ENCODE measurements around the gene FAM177A1.
"Not testable (repeated sequence)": the region's sequence is repeated elsewhere in the genome, so short reads cannot be mapped to it uniquely, and the experiment has no call there.

Gene FAM177A1

GRCh38 chr14:35043046-35043445 is 3.0 kb upstream of the FAM177A1 start:
- H3K27me3 Mint-ChIP-seq, result no peaks in the 10 kb centered on the region
- H3K9me3 Mint-ChIP-seq, result no peaks in the 10 kb centered on the region
- no peak for ATAC-seq (replicated peaks; ENCODE audit: extremely low read depth, poor library complexity, severe bottlenecking)
- DNase-seq (ENCODE audit: low spot score in 2 of 2), result no peak
- peaks cover 23% of the 10 kb centered on the region for H3K4me1 Mint-ChIP-seq
- peaks cover 16% of the 10 kb centered on the region for H3K36me3 Mint-ChIP-seq (ENCODE audit: insufficient read depth)
- H3K4me3 Mint-ChIP-seq, result no peak overlapping the region
- peak overlapping the region; percentile 63 for H3K27ac Mint-ChIP-seq (ENCODE audit: low read depth)

DNA sequence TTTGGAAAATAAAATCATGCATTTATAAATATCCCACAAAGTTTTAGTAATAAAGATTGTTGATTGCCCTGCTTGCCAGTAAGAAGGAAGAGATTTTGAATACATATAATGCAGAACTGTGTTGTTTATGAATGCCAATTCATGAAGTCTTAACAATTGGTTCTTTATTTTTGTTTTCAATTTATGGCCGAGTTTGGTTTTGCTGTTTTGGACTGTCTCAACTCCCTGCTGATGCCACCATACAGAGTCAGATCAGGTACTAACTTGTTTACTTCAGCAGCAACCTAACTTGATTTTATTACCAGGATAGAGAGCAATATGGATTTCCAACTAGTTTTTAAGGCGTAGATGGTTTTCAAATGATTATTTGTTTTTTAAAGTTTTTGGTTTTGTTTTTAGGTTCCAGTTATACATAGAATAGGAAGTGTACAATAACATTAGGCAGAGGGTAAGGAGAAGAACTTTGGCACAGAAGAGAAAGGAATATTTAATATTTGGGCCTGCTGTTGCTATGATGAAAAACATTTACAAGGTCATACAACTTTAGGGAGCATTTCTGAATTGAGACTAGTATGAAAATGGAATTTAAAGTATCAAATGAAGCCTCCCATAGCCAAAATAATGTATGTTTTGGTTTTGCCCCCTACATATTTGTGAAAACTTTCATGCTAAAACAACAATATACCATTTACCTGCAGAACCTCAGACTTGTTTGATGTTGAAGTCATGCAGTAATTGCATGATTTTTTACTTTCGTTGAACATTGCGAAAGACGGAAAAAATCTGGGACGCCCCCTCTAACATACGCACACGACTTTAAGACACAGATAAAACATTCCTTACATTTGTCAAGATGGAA is 904 bp upstream of the FAM177A1 start:
- no peaks in the 10 kb centered on the region for H3K27me3 Mint-ChIP-seq
- H3K9me3 Mint-ChIP-seq, result no peaks in the 10 kb centered on the region
- no peak for DNase-seq (ENCODE audit: low spot score in 2 of 2)
- H3K27ac Mint-ChIP-seq (ENCODE audit: low read depth), result peak overlapping the region; percentile 94
- peak overlapping the region; percentile 95 for H3K4me3 Mint-ChIP-seq
- no peak for ATAC-seq (replicated peaks; ENCODE audit: extremely low read depth, poor library complexity, severe bottlenecking)
- peaks cover 24% of the 10 kb centered on the region for H3K36me3 Mint-ChIP-seq (ENCODE audit: insufficient read depth)
- peaks cover 26% of the 10 kb centered on the region for H3K4me1 Mint-ChIP-seq

DNA sequence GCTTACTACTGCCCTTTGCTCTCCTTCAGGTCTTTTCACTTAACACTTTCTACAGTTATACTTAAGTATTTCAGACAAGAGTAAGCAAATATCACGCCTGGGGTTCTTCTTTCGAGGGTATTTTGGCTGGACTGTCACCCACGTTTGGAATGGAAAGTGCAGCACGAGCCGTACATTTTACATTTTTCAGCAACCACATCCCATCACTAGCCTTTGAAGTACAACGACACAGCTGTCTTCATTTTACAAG is 349 bp upstream of the FAM177A1 start:
- ATAC-seq (replicated peaks; ENCODE audit: extremely low read depth, poor library complexity, severe bottlenecking), result no peak
- peaks cover 26% of the 10 kb centered on the region for H3K36me3 Mint-ChIP-seq (ENCODE audit: insufficient read depth)
- H3K27ac Mint-ChIP-seq (ENCODE audit: low read depth), result peak overlapping the region; percentile 94
- peaks cover 26% of the 10 kb centered on the region for H3K4me1 Mint-ChIP-seq
- peak overlapping the region; percentile 95 for H3K4me3 Mint-ChIP-seq
- H3K9me3 Mint-ChIP-seq, result no peaks in the 10 kb centered on the region
- H3K27me3 Mint-ChIP-seq, result no peaks in the 10 kb centered on the region
- DNase-seq (ENCODE audit: low spot score in 2 of 2), result no peak

DNA sequence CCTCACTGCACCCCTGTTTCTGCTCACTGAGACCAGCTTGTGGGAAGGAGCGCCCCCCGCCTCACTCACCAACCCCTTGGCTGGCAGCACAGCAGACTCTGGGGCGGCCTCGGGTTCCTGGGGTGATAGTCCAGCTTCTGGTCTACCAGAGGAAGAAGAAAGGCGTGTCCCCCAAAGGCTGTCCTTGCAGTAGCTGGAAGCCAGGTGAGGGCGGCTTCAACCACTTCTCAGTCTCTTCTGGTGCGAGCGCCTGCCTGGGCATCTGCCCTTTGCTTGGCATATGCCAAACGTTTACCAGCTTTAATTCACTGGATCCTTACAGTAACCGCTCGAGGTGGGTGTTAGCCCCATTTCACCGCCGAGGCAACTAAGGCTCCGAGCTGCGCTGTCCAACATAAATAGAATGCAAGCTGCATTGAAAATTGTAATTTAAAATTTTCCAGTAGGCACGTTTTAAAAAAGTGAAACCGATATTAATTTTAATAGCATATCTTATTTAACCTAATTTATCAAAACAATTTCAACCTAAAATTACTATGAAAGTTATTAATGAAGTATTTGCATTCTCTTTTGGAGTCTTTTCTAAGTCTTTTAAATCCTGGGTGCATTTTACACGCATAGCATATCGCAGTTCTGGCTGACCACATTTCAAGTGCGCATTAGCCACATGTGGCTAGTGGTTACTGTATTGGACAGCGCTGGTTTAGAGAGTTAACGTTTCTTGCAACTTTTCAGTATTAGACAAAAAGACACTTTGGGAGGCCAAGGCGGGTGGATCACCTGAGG is 872 bp downstream of the FAM177A1 start:
- peak overlapping the region; percentile 94 for H3K27ac Mint-ChIP-seq (ENCODE audit: low read depth)
- DNase-seq (ENCODE audit: low spot score in 2 of 2) (peak in 1 of 2 donors; percentile 39), ATAC-seq (replicated peaks; ENCODE audit: extremely low read depth, poor library complexity, severe bottlenecking) (peak; percentile 1)
- H3K36me3 Mint-ChIP-seq (ENCODE audit: insufficient read depth), result peaks cover 28% of the 10 kb centered on the region
- H3K4me3 Mint-ChIP-seq, result peak overlapping the region; percentile 95
- H3K27me3 Mint-ChIP-seq, result no peaks in the 10 kb centered on the region
- H3K4me1 Mint-ChIP-seq, result peaks cover 26% of the 10 kb centered on the region
- no peaks in the 10 kb centered on the region for H3K9me3 Mint-ChIP-seq

DNA sequence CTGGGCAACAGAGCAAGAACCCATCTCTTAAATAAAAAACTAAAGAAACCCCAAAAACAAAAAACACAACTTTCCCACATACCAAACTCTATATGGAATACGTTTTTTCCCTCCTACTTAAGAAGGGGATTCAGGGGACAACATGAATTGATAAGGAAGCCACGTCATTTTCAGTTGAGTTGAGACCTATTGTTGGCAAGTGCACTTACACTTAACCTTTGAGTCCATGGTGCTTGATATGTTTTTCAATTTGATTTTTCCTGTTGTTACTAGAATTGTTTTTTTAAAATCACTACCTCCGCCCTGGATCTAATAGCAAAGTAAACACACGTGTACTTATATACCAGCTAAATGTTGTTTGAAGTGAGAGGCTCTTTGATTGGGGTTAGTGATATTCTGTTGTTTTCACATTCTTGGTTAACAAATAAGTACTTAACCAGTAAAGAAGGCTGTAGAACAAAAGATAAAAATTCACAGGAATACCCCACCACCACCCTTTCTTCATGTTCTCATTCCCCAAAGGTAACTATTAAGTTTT is 2.0 kb downstream of the FAM177A1 start:
- peak overlapping the region; percentile 95 for H3K4me3 Mint-ChIP-seq
- no peak for DNase-seq (ENCODE audit: low spot score in 2 of 2)
- H3K9me3 Mint-ChIP-seq, result no peaks in the 10 kb centered on the region
- H3K27me3 Mint-ChIP-seq, result no peaks in the 10 kb centered on the region
- H3K36me3 Mint-ChIP-seq (ENCODE audit: insufficient read depth), result peaks cover 31% of the 10 kb centered on the region
- peaks cover 26% of the 10 kb centered on the region for H3K4me1 Mint-ChIP-seq
- H3K27ac Mint-ChIP-seq (ENCODE audit: low read depth), result peak overlapping the region; percentile 94
- no peak for ATAC-seq (replicated peaks; ENCODE audit: extremely low read depth, poor library complexity, severe bottlenecking)

- ATAC-seq (replicated peaks; ENCODE audit: extremely low read depth, poor library complexity, severe bottlenecking) (no peak), DNase-seq (ENCODE audit: low spot score in 2 of 2) (no peak)
- no peaks in the 10 kb centered on the region for H3K9me3 Mint-ChIP-seq
- H3K4me3 Mint-ChIP-seq, result no peak overlapping the region
- peaks cover 17% of the 10 kb centered on the region for H3K4me1 Mint-ChIP-seq
- peaks cover 39% of the 10 kb centered on the region for H3K36me3 Mint-ChIP-seq (ENCODE audit: insufficient read depth)
- H3K27me3 Mint-ChIP-seq, result no peaks in the 10 kb centered on the region
- H3K27ac Mint-ChIP-seq (ENCODE audit: low read depth), result no peak overlapping the region
Measured at GRCh38 chr14:35050652-35051051, 4.6 kb downstream of the FAM177A1 start.

DNA sequence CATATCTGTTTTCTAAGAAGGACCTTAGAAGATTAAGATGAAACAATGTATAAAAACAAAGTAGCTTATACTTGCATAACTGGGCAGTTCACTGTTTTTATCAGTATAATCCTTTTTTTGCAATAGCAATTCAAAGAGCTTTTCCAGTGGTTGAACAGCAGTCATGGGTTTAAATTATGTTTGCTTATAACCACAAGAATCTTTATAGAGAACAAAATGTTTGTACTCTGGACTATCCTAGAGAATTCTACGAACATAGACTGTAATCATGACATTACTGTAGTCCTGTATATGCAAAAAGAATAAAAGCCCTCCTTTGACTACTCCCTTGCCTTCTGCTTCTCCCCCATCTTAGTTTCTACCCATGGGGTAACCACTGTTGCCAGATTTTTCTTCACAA is 5.7 kb downstream of the FAM177A1 start:
- no peak overlapping the region for H3K27ac Mint-ChIP-seq (ENCODE audit: low read depth)
- DNase-seq (ENCODE audit: low spot score in 2 of 2), result no peak

GRCh38 chr14:35052637-35053036 is 6.6 kb downstream of the FAM177A1 start:
- H3K4me1 Mint-ChIP-seq, result peaks cover 17% of the 10 kb centered on the region

More for the DNA sequence above, 5.7 kb downstream of the FAM177A1 start:
- Mint-ChIP-seq H3K27me3 (no peaks in the 10 kb centered on the region), H3K9me3 (no peaks in the 10 kb centered on the region), H3K4me1 (peaks cover 19% of the 10 kb centered on the region), H3K36me3 (ENCODE audit: insufficient read depth) (peaks cover 33% of the 10 kb centered on the region), H3K4me3 (no peak overlapping the region)
- no peak for ATAC-seq (replicated peaks; ENCODE audit: extremely low read depth, poor library complexity, severe bottlenecking)

DNA sequence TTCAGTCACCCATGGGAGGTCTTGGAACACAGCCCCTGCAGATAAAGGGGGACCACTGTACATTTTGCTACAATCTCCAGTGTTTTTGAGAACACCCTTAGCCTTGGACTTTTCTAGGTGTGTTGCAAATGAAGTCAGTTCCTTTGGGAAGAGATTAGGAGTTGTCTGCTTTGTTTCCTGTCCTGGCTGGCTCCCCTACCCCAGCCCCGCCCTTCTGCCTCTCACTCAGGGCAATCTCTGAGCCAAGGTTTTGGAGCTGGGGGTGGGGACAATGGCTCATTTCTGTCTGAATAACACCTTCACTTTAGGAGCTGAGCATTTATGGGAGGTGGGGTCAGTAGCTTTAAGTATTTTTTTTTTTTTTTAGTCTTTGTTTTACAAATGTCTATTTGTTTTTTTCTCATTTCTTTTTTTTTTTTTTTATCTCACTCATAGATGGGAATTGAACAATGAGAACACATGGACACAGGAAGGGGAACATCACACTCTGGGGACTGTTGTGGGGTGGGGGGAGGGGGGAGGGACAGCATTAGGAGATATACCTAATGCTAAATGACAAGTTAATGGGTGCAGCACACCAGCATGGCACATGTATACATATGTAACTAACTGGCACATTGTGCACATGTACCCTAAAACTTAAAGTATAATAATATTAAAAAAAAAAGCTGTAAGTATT is 15.2 kb downstream of the FAM177A1 start:
- not testable (repeated sequence) for H3K4me1 Mint-ChIP-seq; DNase-seq (ENCODE audit: low spot score in 2 of 2)
- H3K36me3 Mint-ChIP-seq (ENCODE audit: insufficient read depth), result peaks cover 36% of the 10 kb centered on the region

More at GRCh38 chr14:35052637-35053036, 6.6 kb downstream of the FAM177A1 start:
- no peaks in the 10 kb centered on the region for H3K9me3 Mint-ChIP-seq
- no peaks in the 10 kb centered on the region for H3K27me3 Mint-ChIP-seq
- no peak for ATAC-seq (replicated peaks; ENCODE audit: extremely low read depth, poor library complexity, severe bottlenecking)
- H3K27ac Mint-ChIP-seq (ENCODE audit: low read depth), result no peak overlapping the region
- no peak for DNase-seq (ENCODE audit: low spot score in 2 of 2)
- H3K4me3 Mint-ChIP-seq, result no peak overlapping the region
- peaks cover 39% of the 10 kb centered on the region for H3K36me3 Mint-ChIP-seq (ENCODE audit: insufficient read depth)

DNA sequence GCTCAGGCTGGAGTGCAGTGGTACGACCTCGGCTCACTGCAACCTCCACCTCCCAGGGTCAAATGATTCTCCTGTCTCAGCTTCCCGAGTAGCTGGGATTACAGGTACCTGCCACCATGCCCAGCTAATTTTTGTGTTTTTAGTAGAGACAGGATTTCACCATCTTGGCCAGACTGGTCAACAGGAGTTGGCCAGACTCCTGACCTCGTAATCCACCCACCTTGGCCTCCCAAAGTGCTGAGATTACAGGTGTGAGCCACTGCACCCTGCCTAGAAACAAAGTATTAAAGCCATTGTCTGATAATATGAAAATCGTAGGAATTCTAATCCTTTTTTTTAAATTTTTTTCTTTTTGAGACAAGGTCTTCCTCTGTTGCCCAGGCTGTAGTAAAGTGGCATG is 19.7 kb downstream of the FAM177A1 start:
- H3K9me3 Mint-ChIP-seq; H3K4me1 Mint-ChIP-seq; DNase-seq (ENCODE audit: low spot score in 2 of 2); H3K27me3 Mint-ChIP-seq; H3K4me3 Mint-ChIP-seq; ATAC-seq (replicated peaks; ENCODE audit: extremely low read depth, poor library complexity, severe bottlenecking); H3K27ac Mint-ChIP-seq (ENCODE audit: low read depth): not testable (repeated sequence)
- peaks cover 20% of the 10 kb centered on the region for H3K36me3 Mint-ChIP-seq (ENCODE audit: insufficient read depth)

More for the DNA sequence above, 15.2 kb downstream of the FAM177A1 start:
- peak overlapping the region; percentile 46 for H3K27ac Mint-ChIP-seq (ENCODE audit: low read depth)
- ATAC-seq (replicated peaks; ENCODE audit: extremely low read depth, poor library complexity, severe bottlenecking); H3K4me3 Mint-ChIP-seq; H3K27me3 Mint-ChIP-seq; H3K9me3 Mint-ChIP-seq: not testable (repeated sequence)

DNA sequence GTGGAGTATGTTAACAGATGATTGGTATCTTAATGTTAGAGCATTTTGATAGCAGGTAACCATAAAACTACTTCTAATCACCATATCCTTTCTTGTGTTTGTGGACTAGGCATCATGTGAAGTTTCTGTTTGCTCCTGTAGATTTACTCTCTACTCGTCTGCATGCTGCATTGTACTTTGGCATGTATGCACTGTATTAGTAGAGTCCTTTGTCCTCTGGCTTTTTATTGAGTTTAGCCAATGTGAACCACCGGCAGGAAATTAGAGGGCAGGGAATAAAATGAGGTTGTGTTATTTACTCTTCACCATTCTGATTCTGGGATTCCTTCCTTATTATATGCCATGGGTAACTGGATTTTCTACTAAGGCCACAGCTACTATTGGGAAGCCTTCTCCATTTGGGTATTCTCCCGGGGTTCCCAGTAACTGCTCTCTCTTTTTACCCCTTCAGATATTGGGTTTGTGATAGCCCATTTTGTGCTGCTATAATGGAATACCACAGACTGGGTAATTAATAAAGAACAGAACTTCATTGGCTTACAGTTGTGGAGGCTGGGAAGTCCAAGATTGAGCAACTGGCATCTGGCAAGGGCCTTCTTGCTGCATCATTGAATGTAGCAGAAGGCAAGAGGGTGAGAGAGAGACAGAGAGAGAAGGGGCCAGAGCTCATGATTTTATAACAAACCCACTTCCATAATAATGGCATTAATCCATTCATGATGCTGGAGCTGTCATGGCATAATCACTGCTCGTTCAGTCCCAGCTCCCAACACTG is 22.4 kb downstream of the FAM177A1 start:
- DNase-seq (ENCODE audit: low spot score in 2 of 2) (no peak), ATAC-seq (replicated peaks; ENCODE audit: extremely low read depth, poor library complexity, severe bottlenecking) (no peak)
- H3K9me3 Mint-ChIP-seq, result no peaks in the 10 kb centered on the region
- peaks cover 31% of the 10 kb centered on the region for H3K36me3 Mint-ChIP-seq (ENCODE audit: insufficient read depth)
- no peaks in the 10 kb centered on the region for H3K27me3 Mint-ChIP-seq
- no peak overlapping the region for H3K4me3 Mint-ChIP-seq
- peaks cover 4% of the 10 kb centered on the region for H3K4me1 Mint-ChIP-seq
- peak overlapping the region; percentile 7 for H3K27ac Mint-ChIP-seq (ENCODE audit: low read depth)

GRCh38 chr14:35072226-35072625 is 26.2 kb downstream of the FAM177A1 start:
- DNase-seq (ENCODE audit: low spot score in 2 of 2) (no peak), ATAC-seq (replicated peaks; ENCODE audit: extremely low read depth, poor library complexity, severe bottlenecking) (no peak)
- H3K36me3 Mint-ChIP-seq (ENCODE audit: insufficient read depth), result peaks cover 32% of the 10 kb centered on the region
- H3K4me3 Mint-ChIP-seq, result no peak overlapping the region
- no peaks in the 10 kb centered on the region for H3K27me3 Mint-ChIP-seq
- peaks cover 1% of the 10 kb centered on the region for H3K4me1 Mint-ChIP-seq
- no peak overlapping the region for H3K27ac Mint-ChIP-seq (ENCODE audit: low read depth)
- no peaks in the 10 kb centered on the region for H3K9me3 Mint-ChIP-seq
